Right atrium auricular region (tissue), 2 donors: ENCODE results near the gene LMF1. TPM values are rescaled to one million over a fixed set of nuclear protein-coding genes. Genes with fewer than 3 reads are reported as not detected.
A peak's percentile ranks its signal among the peaks of the same experiment; 100 is the strongest.

Source experiments
- DNase-seq: peaks from one replicate; pipeline ENCODE4 v3.0.0-alpha.2; 2019; ENCODE audit warnings: low spot score
- H3K27ac ChIP-seq, 2 donors: fragments of 200-600 bp; sonication (generic); 1 replicate in 1 of 2; 2 replicates in 1 of 2; pipeline ENCODE4 v1.5.1; 2016 to 2019
- H3K27me3 ChIP-seq, 2 donors: fragments of 200-600 bp; sonication (generic); one replicate each; pipeline versions ENCODE4 v1.5.1 to v1.6.0; 2017 to 2019
- H3K36me3 ChIP-seq: fragments of 200-600 bp; sonication (generic); one replicate; pipeline ENCODE4 v1.5.1; 2016
- H3K4me1 ChIP-seq, 2 donors: fragments of 200-600 bp; sonication (generic); one replicate each; pipeline versions ENCODE4 v1.5.1 to v1.6.0; 2017 to 2019
- H3K4me3 ChIP-seq, 2 donors: fragments of 200-600 bp; sonication (generic); 1 replicate in 1 of 2; 2 replicates in 1 of 2; pipeline ENCODE4 v1.5.1; 2017 to 2019; ENCODE audit warnings: mild to moderate bottlenecking in 1 of 2, moderate library complexity in 1 of 2
- H3K9me3 ChIP-seq, 2 donors: fragments of 200-600 bp; sonication (generic); one replicate each; pipeline ENCODE4 v1.5.1; 2019
- CTCF ChIP-seq, 2 donors: fragments of 200-600 bp; sonication (generic); IDR thresholded peaks; one replicate each; pipeline ENCODE4 v1.5.1; 2019; ENCODE audit warnings: antibody characterized with exemption in 2 of 2
- total RNA-seq, 2 donors: library from RNA; depleted of rRNA; stranded (reverse); fragments of >200 nt; gene quantifications; one replicate each; pipeline ENCODE4 v1.1.0, GENCODE V29; 2016

Gene LMF1
- total RNA-seq, 2 donors from 2014 or later: 11.9 to 14.1 TPM

GRCh38 chr16:982145-983043, 11.6 kb upstream of the LMF1 start:
- TF ChIP-seq CTCF (IDR thresholded peaks at IDR 0.05): no peak
- Histone ChIP-seq H3K27ac (no peak overlapping the region), H3K27me3 (no peaks in the 10 kb centered on the region), H3K4me1 (peaks cover 0 to 24% of the 10 kb centered on the region in 2 donors), H3K9me3 (no peaks in the 10 kb centered on the region), H3K36me3 (no peaks in the 10 kb centered on the region), H3K4me3 (peak overlapping the region; percentile 56 to 63)
- DNase-seq: no peak

GRCh38 chr16:981695-982144, 10.9 kb upstream of the LMF1 start, which contains the start of gene SOX8:
SOX8 (plus strand) TSS chr16:981770; CDS start chr16:981923, 153 bp downstream.
- peaks cover 0 to 24% of the 10 kb centered on the region in 2 donors for H3K4me1 ChIP-seq
- no peaks in the 10 kb centered on the region for H3K36me3 ChIP-seq
- H3K27me3 ChIP-seq: no peaks in the 10 kb centered on the region
- no peaks in the 10 kb centered on the region for H3K9me3 ChIP-seq
- H3K4me3 ChIP-seq: peak within 1 kb of the TSS; percentile 56 to 63
- peak within 1 kb of the TSS; percentile 29 to 39 for H3K27ac ChIP-seq
- no peak for TF ChIP-seq CTCF (IDR thresholded peaks at IDR 0.05)
- no peak for DNase-seq

GRCh38 chr16:980595-980854, 9.7 kb upstream of the LMF1 start:
- no peaks in the 10 kb centered on the region for H3K36me3 ChIP-seq
- TF ChIP-seq CTCF (IDR thresholded peaks at IDR 0.05): no peak
- H3K27ac ChIP-seq: peak overlapping the region; percentile 3 to 39
- H3K9me3 ChIP-seq: no peaks in the 10 kb centered on the region
- no peaks in the 10 kb centered on the region for H3K27me3 ChIP-seq
- peak overlapping the region; percentile 56 to 63 for H3K4me3 ChIP-seq
- H3K4me1 ChIP-seq: peaks cover 0 to 24% of the 10 kb centered on the region in 2 donors
- DNase-seq: no peak

- Histone ChIP-seq H3K27me3 (no peaks in the 10 kb centered on the region), H3K4me1 (peaks cover 0 to 24% of the 10 kb centered on the region in 2 donors), H3K27ac (peak overlapping the region; percentile 3 to 39), H3K36me3 (no peaks in the 10 kb centered on the region), H3K9me3 (no peaks in the 10 kb centered on the region), H3K4me3 (peak overlapping the region; percentile 56 to 63)
- TF ChIP-seq CTCF (IDR thresholded peaks at IDR 0.05): no peak
- no peak for DNase-seq
These were observed 9.2 kb upstream of the LMF1 start for GRCh38 chr16:979859-980594.

- TF ChIP-seq CTCF (IDR thresholded peaks at IDR 0.05): no peak
- Histone ChIP-seq H3K9me3 (no peaks in the 10 kb centered on the region), H3K36me3 (no peaks in the 10 kb centered on the region), H3K27me3 (no peaks in the 10 kb centered on the region), H3K4me3 (no peak overlapping the region), H3K27ac (no peak overlapping the region), H3K4me1 (peaks cover 0 to 32% of the 10 kb centered on the region in 2 donors)
- DNase-seq: no peak
These were observed 8.4 kb upstream of the LMF1 start for GRCh38 chr16:979147-979546.
